Mucosa of descending colon (tissue), 3 donors: ENCODE measurements around the gene CCDC30. TPM values are rescaled to one million over a fixed set of nuclear protein-coding genes. Genes with fewer than 3 reads are reported as not detected.

Experiments used
- ATAC-seq: fragments of 200-7000 bp; cut with Tn5 transposase; one replicate; pipeline ENCODE4 v1.9.1; 2020; ENCODE audit warnings: mild to moderate bottlenecking, moderate library complexity
- DNase-seq, 3 donors: peaks; one replicate each; pipeline ENCODE4 v3.0.0-alpha.2; 2020
- H3K36me3 ChIP-seq: fragments of 200-600 bp; one replicate; pipeline ENCODE4 v1.8.0; 2021; ENCODE audit warnings: low read depth, mild to moderate bottlenecking
- H3K4me1 ChIP-seq: fragments of 200-600 bp; one replicate; pipeline ENCODE4 v1.8.0; 2021; ENCODE audit warnings: low read depth, mild to moderate bottlenecking
- H3K4me3 ChIP-seq: fragments of 200-600 bp; one replicate; pipeline ENCODE4 v1.8.0; 2021; ENCODE audit warnings: mild to moderate bottlenecking
- H3K9me3 ChIP-seq: fragments of 200-600 bp; one replicate; pipeline ENCODE4 v1.8.0; 2021; ENCODE audit warnings: mild to moderate bottlenecking
- CTCF ChIP-seq: fragments of 200-600 bp; IDR thresholded peaks from one replicate; pipeline ENCODE4 v1.8.0; 2022; ENCODE audit warnings: antibody characterized with exemption, mild to moderate bottlenecking
- intact Hi-C, 2 donors: fragments of 100-400 bp; cut with DNase I in 1 of 2; cut with micrococcal nuclease in 1 of 2; formaldehyde crosslinking; loops; one replicate each; pipeline versions ENCODE4 v1.11.0 to v1.11.1; 2022; cut with DNase I, micrococcal nuclease
- total RNA-seq, 3 donors: library from RNA; stranded (reverse); fragmentation: NEBNext Ultra II Directional in 2 of 3; extraction: Animal tissue kit (Norgen Biotek cat#: 25700) in 2 of 3; gene quantifications; one replicate each; pipeline versions ENCODE4 v1.2.1 to v1.2.4, GENCODE V29; 2021 to 2023
- donor health status: DM: no; HTN: no; CAD: no; lungs with moderate emphysema.
- donor health status: DM: no; HTN: no; CAD: no.
- donor health status: DM: no; HTN: yes; CAD: no.

Gene CCDC30
- total RNA-seq, 3 donors from 2014 or later: 2.2 to 3.8 (median 3.7) TPM

GRCh38 chr1:42587753-42588152 is 124.7 kb downstream of the CCDC30 start:
- Histone ChIP-seq H3K4me1 (no peaks in the 10 kb centered on the region), H3K36me3 (no peaks in the 10 kb centered on the region), H3K4me3 (no peak overlapping the region), H3K9me3 (peaks cover 21% of the 10 kb centered on the region)
- ATAC-seq (no peak), DNase-seq (no peak)
- no peak for TF ChIP-seq CTCF
- intact Hi-C loops: no loop called here

GRCh38 chr1:42592811-42593210 is 129.7 kb downstream of the CCDC30 start:
- H3K4me3 ChIP-seq: no peak overlapping the region
- ATAC-seq (no peak), DNase-seq (no peak)
- H3K9me3 ChIP-seq: peaks cover 11% of the 10 kb centered on the region
- intact Hi-C loops: no loop called here
- TF ChIP-seq CTCF: no peak
- no peaks in the 10 kb centered on the region for H3K36me3 ChIP-seq
- no peaks in the 10 kb centered on the region for H3K4me1 ChIP-seq

GRCh38 chr1:42593486-42594100 is 130.5 kb downstream of the CCDC30 start:
- no peak overlapping the region for H3K4me3 ChIP-seq
- TF ChIP-seq CTCF: no peak
- no peaks in the 10 kb centered on the region for H3K4me1 ChIP-seq
- intact Hi-C loops: no loop called here
- no peak for DNase-seq
- H3K36me3 ChIP-seq: no peaks in the 10 kb centered on the region
- peaks cover 3% of the 10 kb centered on the region for H3K9me3 ChIP-seq
- no peak for ATAC-seq

GRCh38 chr1:42601472-42601871 is 138.4 kb downstream of the CCDC30 start:
- Histone ChIP-seq H3K36me3 (no peaks in the 10 kb centered on the region), H3K9me3 (no peaks in the 10 kb centered on the region), H3K4me3 (no peak overlapping the region), H3K4me1 (no peaks in the 10 kb centered on the region)
- TF ChIP-seq CTCF: no peak
- intact Hi-C loops: no loop called here
- no peak for DNase-seq
- ATAC-seq: no peak

- ATAC-seq: no peak
- no peak for DNase-seq
These were observed 150.7 kb downstream of the CCDC30 start for GRCh38 chr1:42613803-42614131.

More at GRCh38 chr1:42613803-42614131, 150.7 kb downstream of the CCDC30 start:
- Histone ChIP-seq H3K36me3 (no peaks in the 10 kb centered on the region), H3K4me3 (no peak overlapping the region), H3K9me3 (no peaks in the 10 kb centered on the region), H3K4me1 (no peaks in the 10 kb centered on the region)
- no peak for TF ChIP-seq CTCF
- intact Hi-C loops: no loop called here
